ENCODE data around the gene ADSL. TPM values are rescaled to one million over a fixed set of nuclear protein-coding genes. Genes with fewer than 3 reads are reported as not detected.
"Not testable (repeated sequence)": the region's sequence is repeated elsewhere in the genome, so short reads cannot be mapped to it uniquely, and the experiment has no call there.

The ADSL gene
- polyA plus RNA-seq, 1 donor from 2014 or later = 44.5 TPM

DNA sequence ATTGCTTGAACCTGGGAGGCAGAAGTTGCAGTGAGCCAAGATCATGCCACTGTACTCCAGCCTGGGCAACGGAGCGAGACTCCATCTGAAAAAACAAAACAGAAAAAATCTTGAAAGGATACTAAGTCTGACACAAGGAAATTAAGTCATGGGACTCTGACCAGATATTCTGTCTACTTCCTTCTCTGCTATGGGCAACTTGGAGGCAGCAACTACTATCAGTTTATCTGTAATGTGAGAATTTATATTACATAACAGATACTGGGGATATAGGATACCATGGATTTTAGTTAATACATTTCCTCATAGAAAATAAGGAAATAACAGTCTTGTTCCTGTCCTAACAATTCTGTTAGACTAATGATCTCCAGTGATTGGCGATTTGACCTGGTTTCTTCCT, 22.5 kb downstream of the ADSL start:
- H3K27ac Mint-ChIP-seq = no peak overlapping the region

DNA sequence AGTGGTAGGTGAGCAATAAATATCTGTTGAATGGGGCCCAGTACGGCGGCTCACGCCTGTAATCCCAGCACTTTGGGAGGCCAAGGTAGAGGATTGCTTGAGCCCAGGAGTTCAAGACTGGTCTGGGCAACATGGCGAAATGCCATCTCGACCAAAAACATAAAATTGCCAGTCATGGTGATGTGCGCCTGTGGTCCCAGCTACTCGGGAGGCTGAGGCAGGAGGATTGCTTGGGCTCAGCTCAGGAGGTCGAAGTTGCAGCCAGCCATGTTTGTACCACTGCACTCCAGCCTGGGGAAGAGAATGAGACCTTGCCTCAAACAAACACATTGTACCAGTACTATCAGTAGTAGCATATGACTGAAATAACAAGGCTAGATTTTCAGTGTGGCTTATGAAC, 28.3 kb downstream of the ADSL start:
- Mint-ChIP-seq H3K9me3 (no peaks in the 10 kb centered on the region), H3K4me1 (peaks cover 27 to 44% (median 35%) of the 10 kb centered on the region in 3 donors), H3K27ac (no peak overlapping the region), H3K36me3 (peaks cover 4% of the 10 kb centered on the region), H3K27me3 (no peaks in the 10 kb centered on the region), H3K4me3 (no peak overlapping the region)

More for the DNA sequence above, 22.5 kb downstream of the ADSL start:
- peaks cover 2% of the 10 kb centered on the region for H3K36me3 Mint-ChIP-seq
- H3K4me1 Mint-ChIP-seq = peaks cover 13 to 18% (median 17%) of the 10 kb centered on the region in 3 donors
- no peaks in the 10 kb centered on the region for H3K27me3 Mint-ChIP-seq
- peak overlapping the region in 2 of 4 donors; percentile 45 to 97 for H3K4me3 Mint-ChIP-seq
- H3K9me3 Mint-ChIP-seq = no peaks in the 10 kb centered on the region

DNA sequence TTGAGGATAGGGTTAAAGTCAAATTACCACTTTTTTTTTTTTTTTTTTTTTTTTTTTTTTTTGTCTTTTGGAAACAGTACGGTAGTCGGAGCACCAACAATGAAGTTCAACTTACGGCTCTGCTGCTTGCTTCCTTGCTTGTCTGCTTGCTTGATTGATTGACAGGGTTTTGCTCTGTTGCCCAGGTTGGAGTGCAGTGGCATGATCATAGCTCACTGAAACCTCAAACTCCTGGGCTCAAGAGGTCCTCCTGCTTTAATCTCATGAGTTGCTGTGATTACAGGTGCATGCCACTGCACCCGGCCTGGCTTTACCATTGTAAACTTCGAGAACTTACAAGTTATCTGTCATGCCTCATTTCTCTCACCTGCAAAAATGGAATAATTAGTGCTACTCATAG, 29.8 kb downstream of the ADSL start:
- H3K27me3 Mint-ChIP-seq = no peaks in the 10 kb centered on the region
- peaks cover 24 to 42% (median 35%) of the 10 kb centered on the region in 3 donors for H3K4me1 Mint-ChIP-seq
- peak overlapping the region in 2 of 3 donors; percentile 26 to 33 for H3K27ac Mint-ChIP-seq
- peak overlapping the region; percentile 30 to 76 (median 59) for H3K4me3 Mint-ChIP-seq
- peaks cover 4% of the 10 kb centered on the region for H3K36me3 Mint-ChIP-seq
- no peaks in the 10 kb centered on the region for H3K9me3 Mint-ChIP-seq

DNA sequence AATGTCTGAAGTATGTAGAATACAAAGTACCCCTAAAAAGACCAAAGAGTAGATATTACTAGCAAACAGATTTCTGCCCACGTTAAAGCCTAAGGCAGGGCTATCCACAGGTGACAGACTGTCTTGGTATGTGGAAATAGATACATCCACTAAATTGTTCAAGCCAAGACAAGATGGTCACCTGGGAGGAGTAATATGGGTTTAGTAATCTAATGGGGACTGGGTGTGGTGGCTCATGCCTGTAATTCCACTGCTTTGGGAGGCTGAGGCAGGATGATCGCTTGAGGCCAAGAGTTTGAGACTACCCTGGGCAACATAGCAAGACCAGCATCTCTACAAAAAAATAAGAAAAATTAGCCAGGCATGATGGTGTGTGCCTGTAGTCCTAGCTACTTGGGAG, 31.6 kb downstream of the ADSL start:
- Mint-ChIP-seq H3K36me3 (peaks cover 4% of the 10 kb centered on the region), H3K9me3 (no peaks in the 10 kb centered on the region), H3K27ac (no peak overlapping the region), H3K4me3 (no peak overlapping the region), H3K27me3 (no peaks in the 10 kb centered on the region), H3K4me1 (peaks cover 24 to 41% (median 34%) of the 10 kb centered on the region in 3 donors)

DNA sequence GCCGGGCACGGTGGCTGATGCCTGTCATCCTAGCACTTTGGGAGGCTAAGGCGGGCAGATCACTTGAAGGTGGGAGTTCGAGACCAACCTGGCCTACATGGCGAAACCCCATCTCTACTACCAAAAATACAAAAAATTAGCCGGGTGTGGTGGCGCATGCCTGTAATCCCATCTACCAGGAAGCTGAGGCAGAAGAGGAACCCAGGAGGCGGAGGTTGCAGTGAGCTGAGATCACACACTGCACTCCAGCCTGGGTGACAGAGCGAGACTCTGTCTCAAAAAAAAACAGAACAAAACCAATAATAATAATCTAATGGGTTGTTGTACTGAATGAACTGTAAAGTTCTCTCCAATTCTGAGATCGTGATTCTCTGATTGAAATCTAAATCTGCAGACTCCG, 32.1 kb downstream of the ADSL start:
- Mint-ChIP-seq H3K27ac (peak overlapping the region in 1 of 3 donors; percentile 17), H3K4me1 (peaks cover 24 to 38% (median 31%) of the 10 kb centered on the region in 3 donors)
- H3K9me3 Mint-ChIP-seq, H3K36me3 Mint-ChIP-seq, H3K4me3 Mint-ChIP-seq, H3K27me3 Mint-ChIP-seq: not testable (repeated sequence)

DNA sequence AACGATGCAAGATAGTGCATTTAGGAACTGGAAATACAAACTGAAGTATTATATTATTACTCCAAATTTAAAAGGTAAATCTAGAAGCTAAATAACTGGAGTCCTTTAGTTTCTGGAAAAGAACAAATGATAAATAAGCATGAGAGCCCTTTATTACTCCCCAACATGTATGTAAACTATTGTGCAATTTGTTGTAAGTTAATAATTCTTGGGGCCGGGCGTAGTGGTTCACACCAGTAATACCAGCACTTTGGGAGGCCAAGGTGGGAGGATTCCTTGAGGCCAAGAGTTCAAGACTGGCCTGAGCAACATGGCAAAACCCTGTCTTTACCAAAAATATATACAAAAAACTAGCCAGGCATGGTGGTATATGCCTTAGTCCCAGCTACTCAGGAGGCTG, 35.2 kb downstream of the ADSL start:
- H3K27ac Mint-ChIP-seq = no peak overlapping the region

DNA sequence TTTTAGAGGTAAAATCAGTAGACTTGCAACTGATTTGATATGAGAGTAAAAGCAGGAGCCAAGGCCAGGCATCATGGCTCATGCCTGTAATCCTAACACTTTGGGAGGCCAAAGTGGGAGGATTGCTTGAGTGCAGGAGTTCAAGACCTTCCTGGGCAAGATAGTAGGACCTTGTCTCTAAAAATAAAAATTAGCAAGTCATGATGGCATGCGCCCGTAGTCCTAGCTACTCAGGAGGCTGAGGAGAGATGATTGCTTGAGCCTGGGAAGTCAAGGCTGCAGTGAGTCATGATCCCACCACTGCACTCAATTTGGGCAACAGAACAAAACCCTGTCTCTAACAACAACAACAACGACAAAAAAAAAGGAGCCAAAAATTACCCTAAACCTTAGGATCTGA, 37.6 kb downstream of the ADSL start:
- H3K27me3 Mint-ChIP-seq = no peaks in the 10 kb centered on the region
- peaks cover 41 to 57% (median 45%) of the 10 kb centered on the region in 3 donors for H3K4me1 Mint-ChIP-seq
- peak overlapping the region in 2 of 4 donors; percentile 15 to 23 for H3K4me3 Mint-ChIP-seq
- H3K9me3 Mint-ChIP-seq = no peaks in the 10 kb centered on the region
- H3K27ac Mint-ChIP-seq = peak overlapping the region in 2 of 3 donors; percentile 21 to 44
- H3K36me3 Mint-ChIP-seq = peaks cover 2% of the 10 kb centered on the region

More for the DNA sequence above, 35.2 kb downstream of the ADSL start:
- Mint-ChIP-seq H3K9me3 (no peaks in the 10 kb centered on the region), H3K4me1 (peaks cover 36 to 44% (median 39%) of the 10 kb centered on the region in 3 donors), H3K4me3 (no peak overlapping the region), H3K36me3 (peaks cover 3% of the 10 kb centered on the region), H3K27me3 (no peaks in the 10 kb centered on the region)

DNA sequence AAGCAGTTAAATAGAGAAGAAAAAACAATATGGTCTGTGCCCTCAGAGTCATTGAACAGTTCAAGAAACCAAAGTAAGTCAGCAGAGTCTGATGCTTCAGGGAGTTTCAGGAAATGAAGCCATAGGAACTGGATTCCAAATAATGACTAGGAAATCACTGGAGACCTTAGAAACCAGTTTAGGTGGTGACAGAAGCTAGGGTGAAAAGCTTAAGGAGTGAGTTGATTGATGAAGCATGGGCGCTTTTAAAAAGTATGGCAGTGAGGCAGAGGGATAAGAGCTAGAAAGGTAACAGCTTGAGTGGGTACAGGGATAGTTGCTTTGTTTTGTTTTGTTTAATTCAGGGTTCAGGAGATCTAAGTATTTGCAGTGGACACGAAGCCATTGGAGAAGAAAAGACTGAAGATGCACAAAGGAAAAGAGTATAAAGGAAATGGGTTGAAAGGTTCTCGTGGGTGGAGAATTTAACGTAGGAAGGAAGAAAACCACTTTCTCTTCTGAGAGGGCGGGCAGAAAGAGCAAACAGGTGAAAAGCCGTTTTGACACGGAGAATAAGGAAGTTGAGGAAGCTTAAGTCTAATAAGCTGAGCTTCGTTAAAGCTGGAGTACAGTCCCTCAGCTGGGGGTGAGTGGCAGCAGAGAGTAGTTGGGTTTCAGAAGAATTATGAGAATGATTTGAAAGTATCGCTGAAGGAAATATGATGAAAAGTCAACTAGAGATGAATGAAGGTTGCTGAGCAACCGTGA, 38.9 kb downstream of the ADSL start:
- Mint-ChIP-seq H3K9me3 (no peaks in the 10 kb centered on the region), H3K36me3 (peaks cover 2% of the 10 kb centered on the region), H3K4me1 (peaks cover 39 to 55% (median 41%) of the 10 kb centered on the region in 3 donors), H3K27ac (peak overlapping the region; percentile 36 to 95 (median 55)), H3K27me3 (no peaks in the 10 kb centered on the region), H3K4me3 (peak overlapping the region; percentile 44 to 96 (median 85))

DNA sequence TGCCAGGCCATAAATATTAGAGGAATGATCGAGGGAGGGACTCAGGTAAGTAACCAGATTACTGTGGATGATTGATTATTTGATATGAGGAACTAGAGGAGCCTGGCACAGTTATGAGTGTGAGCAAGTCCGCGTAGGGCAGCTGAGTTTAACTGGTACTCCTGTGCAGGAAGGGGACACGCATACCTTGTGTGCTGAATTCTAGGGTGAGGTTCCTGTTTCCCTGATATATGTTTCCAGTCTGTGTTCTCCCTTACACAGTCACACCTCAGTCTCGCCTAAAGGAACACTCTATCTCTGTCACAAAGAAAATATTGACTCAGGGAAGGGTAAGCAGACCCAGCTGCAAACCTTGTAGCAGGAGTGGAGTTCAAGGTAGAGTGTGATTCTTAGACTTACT, 41.4 kb downstream of the ADSL start:
- Mint-ChIP-seq H3K27me3 (no peaks in the 10 kb centered on the region), H3K4me1 (peaks cover 50 to 58% (median 51%) of the 10 kb centered on the region in 3 donors), H3K9me3 (no peaks in the 10 kb centered on the region), H3K27ac (peak overlapping the region in 1 of 3 donors; percentile 21), H3K36me3 (peaks cover 2% of the 10 kb centered on the region), H3K4me3 (peak overlapping the region in 1 of 4 donors; percentile 59)

DNA sequence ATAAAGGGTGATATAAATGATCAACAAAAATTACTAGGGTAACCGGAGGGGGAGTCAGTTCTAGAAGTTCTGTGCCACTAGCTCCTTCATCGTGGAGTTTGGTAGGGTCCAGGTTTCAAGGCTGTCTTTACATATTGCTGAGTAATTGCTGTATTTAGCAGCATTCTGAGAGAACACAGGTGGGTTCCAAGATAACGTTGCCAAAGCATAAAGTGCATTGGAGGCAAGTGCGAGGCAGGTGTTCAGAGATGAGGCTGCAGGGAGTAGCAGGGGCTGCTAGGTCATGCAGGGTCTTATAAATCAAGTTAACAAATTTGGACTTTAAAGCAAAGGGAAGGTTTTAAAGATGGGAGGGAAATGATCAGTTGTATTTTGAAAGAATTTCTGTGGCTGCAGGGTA, 41.9 kb downstream of the ADSL start:
- Mint-ChIP-seq H3K27ac (peak overlapping the region in 1 of 3 donors; percentile 21), H3K4me3 (peak overlapping the region in 2 of 4 donors; percentile 51 to 59)

DNA sequence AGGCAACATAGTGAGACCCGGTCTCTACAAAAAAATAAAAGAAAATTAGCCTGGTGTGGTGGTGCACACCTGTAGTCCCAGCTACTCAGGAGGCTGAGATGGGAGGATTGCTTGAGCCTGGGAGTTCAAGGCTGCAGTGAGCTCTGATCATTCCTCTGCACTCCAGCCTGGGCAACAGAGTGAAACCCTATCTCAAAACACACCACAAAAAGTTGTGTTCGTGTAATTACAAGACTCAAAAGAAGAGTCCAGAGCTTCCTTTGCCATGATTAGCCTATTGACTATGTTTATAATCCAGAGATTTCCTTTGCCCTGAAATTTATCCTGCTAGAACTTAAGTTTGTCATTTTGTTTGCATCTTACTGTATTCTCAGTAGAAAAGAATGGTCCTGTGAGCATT, 45.1 kb downstream of the ADSL start:
- Mint-ChIP-seq H3K9me3 (no peaks in the 10 kb centered on the region), H3K4me3 (no peak overlapping the region), H3K36me3 (peaks cover 5% of the 10 kb centered on the region), H3K27me3 (no peaks in the 10 kb centered on the region), H3K27ac (peak overlapping the region in 1 of 3 donors; percentile 32), H3K4me1 (peaks cover 50 to 55% (median 50%) of the 10 kb centered on the region in 3 donors)

More for the DNA sequence above, 41.9 kb downstream of the ADSL start:
- Mint-ChIP-seq H3K36me3 (peaks cover 2% of the 10 kb centered on the region), H3K27me3 (no peaks in the 10 kb centered on the region), H3K9me3 (no peaks in the 10 kb centered on the region), H3K4me1 (peaks cover 50 to 59% (median 53%) of the 10 kb centered on the region in 3 donors)

DNA sequence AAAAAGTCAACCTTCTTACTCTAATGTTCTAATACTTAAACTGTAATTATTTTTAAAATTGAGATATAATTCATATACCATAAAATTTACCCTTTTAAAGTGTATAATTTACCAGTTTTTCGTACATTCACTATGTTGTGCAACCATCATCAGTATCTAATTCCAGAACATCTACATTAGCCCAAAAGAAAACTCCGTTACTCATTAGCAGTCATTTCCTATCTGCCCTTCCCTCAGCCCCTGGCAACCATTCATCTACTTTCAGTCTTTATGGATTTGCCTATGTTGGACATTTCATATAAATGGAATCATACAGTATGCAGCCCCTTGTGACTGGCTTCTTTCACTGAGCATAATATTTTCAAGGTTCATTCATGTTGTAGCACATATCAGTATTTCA, 46.3 kb downstream of the ADSL start:
- H3K9me3 Mint-ChIP-seq = no peaks in the 10 kb centered on the region
- no peak overlapping the region for H3K27ac Mint-ChIP-seq
- H3K4me1 Mint-ChIP-seq = peaks cover 52 to 58% (median 57%) of the 10 kb centered on the region in 3 donors
- H3K4me3 Mint-ChIP-seq = no peak overlapping the region
- H3K27me3 Mint-ChIP-seq = no peaks in the 10 kb centered on the region
- peaks cover 5% of the 10 kb centered on the region for H3K36me3 Mint-ChIP-seq

DNA sequence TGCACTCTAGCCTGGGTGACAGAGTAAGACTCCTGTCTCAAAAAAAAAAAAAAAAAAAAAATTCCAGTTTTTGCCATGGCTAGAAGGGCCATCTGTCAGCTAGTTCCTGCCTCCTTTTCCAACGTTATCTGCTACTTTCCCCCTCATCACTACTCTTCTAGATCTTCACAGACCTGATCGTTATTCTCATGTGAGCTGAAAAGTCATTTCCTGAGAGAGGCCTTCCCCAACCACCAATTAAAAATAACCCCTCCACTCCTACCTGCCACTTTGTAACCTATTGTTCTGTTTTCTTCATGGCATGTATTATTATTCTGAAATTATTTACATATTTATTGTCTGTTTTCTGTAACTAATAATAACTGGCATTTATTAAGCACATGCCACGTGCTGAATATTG, 48.3 kb downstream of the ADSL start:
- Mint-ChIP-seq H3K9me3 (no peaks in the 10 kb centered on the region), H3K27me3 (no peaks in the 10 kb centered on the region), H3K4me3 (peak overlapping the region in 2 of 4 donors; percentile 44 to 63), H3K27ac (peak overlapping the region in 1 of 3 donors; percentile 60), H3K36me3 (peaks cover 5% of the 10 kb centered on the region), H3K4me1 (peaks cover 56 to 65% (median 62%) of the 10 kb centered on the region in 3 donors)

DNA sequence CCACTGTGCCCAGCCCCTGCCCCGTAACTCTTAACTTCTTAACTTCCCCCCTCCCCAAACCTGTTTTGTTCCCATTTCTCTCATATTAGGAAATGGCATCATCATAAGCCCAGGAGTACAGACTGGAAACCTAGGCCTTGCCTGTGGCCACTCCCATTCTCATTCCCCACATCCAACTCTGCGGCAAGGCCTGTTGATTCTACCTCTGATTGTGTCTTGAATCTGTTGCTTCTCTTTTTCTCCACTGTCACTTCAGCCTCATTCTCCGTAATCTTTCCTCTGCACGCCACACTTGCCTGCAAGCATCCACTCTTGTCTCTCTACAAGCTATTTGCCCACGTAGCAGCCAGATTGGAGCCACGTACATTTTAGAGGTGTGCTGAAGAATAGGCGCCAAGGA, 49.3 kb downstream of the ADSL start:
- H3K36me3 Mint-ChIP-seq = peaks cover 5% of the 10 kb centered on the region
- peak overlapping the region in 1 of 3 donors; percentile 79 for H3K27ac Mint-ChIP-seq
- peaks cover 61 to 68% (median 67%) of the 10 kb centered on the region in 3 donors for H3K4me1 Mint-ChIP-seq
- no peaks in the 10 kb centered on the region for H3K27me3 Mint-ChIP-seq
- H3K9me3 Mint-ChIP-seq = no peaks in the 10 kb centered on the region
- peak overlapping the region in 2 of 4 donors; percentile 1 to 39 for H3K4me3 Mint-ChIP-seq

DNA sequence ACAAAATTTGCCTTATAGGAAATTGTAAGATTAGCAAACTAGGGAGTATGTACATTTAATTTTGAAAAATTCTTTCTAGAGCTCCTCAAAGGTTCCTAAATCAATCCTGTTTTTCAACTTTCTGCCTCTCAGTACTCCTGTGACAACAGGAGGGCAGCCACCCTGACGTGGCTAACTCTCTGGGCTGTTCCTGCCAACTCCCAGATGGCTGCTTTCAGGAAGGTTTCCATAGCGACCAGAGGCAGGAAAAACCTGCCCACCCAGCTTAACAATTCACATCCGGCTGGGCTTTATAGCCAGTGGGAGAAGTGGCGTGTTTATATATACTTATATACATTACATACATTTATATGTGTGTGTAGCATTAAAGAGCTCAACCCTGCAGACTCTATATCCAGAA, 50.6 kb downstream of the ADSL start:
- no peaks in the 10 kb centered on the region for H3K9me3 Mint-ChIP-seq
- H3K27ac Mint-ChIP-seq = peak overlapping the region in 2 of 3 donors; percentile 2 to 44
- H3K4me3 Mint-ChIP-seq = peak overlapping the region in 2 of 4 donors; percentile 18 to 83
- H3K36me3 Mint-ChIP-seq = peaks cover 5% of the 10 kb centered on the region
- peaks cover 65 to 71% (median 68%) of the 10 kb centered on the region in 3 donors for H3K4me1 Mint-ChIP-seq
- peaks cover 2% of the 10 kb centered on the region for H3K27me3 Mint-ChIP-seq
